ENCODE data around the gene ARPC5. TPM values are rescaled to one million over a fixed set of nuclear protein-coding genes. Genes with fewer than 3 reads are reported as not detected.

The ARPC5 gene
- total and polyA plus RNA-seq, 2 of the 8 experiments (the other 6 are each of a cell fraction or from before 2014, with no cell fraction given): 24.0 to 60.8 TPM

- no peak for TF ChIP-seq MAFK (IDR thresholded peaks at IDR 0.05; ENCODE audit: low read depth, low read length)
- no peak for TF ChIP-seq CTBP2 (IDR thresholded peaks at IDR 0.05; ENCODE audit: borderline replicate concordance, insufficient read depth, insufficient read length, low read length)
These were observed 12.4 kb downstream of the ARPC5 start (continued) for GRCh38 chr1:183622884-183623785.
